ENCODE measurements around the gene DGCR8.
A peak's percentile ranks its signal among the peaks of the same experiment; 100 is the strongest.

DGCR8 gene

DNA sequence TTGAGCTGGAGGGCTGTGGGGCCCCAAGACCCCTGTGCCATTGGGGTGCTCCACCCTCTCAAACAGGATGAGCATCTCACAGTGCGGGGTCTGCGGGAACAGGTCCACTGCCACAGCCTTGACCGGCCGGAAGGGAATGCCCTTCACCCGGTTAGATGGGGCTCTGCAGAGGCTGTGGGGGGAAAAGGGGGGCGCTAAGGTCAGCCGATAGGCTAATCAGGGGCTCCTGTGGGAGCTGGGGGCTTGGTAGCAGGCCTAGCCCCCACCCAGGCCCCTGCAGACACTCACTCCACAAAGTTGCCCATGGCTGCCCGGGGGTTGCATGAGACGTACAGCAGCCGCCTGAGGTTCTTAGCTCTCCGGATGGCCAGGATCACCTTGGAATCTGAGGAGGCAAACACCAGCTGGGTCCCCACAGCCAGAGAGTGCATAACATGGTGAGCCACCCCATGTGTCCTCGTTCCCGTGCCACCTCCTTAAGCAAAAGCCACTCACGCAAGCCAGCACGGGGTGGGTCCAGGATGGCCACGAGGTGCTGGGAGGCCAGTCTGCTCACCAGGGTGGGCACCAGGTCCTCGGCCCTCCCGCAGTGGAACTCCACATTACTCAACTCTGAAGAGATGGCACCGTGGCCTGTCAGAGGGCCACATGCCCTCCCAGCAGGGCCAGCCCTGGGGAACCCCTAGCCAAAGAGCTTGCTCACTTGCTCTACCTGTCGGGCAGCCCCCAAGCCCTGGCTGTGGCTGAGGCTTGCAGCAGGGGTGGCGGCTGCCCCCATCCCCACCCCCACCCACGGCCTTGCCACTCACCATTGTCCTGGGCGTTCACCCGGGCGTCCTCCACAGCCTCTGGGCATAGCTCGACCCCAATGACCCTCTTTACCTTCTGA lies 32.8 kb downstream of the DGCR8 start:
- DNase-seq = no peak

DNA sequence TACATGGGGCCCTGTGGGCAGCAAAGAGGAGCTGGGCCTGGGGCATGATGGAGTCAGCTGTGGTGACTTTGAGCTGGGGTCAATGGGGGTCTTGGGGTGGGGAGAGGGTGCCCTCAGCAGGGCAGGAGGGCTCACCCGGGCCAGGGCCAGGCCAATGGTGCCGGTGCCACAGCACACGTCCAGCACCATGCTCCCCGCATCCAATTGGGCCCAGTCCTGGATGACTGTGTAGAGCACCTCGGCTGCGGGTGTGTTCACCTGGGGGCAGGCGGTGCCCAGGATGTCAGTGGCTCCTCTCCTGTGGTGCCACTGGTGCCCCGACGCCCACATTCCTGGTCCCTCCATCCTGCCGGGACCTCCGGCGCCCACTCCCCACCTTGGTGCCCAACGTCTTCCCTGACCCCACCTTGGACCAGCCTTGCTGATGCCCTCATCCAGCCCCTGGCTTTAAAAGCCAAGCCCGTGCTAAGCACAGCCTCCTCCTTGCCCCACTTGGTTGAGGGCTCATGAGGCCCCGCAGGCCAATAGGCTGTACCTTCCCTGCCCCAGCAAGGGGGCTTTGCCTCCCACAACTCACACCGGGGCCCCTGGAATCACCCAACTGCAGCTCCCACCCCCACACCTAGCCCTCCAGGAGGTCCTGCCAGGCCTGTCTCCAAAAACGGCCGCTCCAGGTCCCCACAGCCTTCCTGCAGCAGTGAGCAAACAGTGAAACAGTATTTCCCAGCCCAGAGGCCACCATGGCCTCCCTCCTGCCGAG lies 33.7 kb downstream of the DGCR8 start:
- DNase-seq = no peak

DNA sequence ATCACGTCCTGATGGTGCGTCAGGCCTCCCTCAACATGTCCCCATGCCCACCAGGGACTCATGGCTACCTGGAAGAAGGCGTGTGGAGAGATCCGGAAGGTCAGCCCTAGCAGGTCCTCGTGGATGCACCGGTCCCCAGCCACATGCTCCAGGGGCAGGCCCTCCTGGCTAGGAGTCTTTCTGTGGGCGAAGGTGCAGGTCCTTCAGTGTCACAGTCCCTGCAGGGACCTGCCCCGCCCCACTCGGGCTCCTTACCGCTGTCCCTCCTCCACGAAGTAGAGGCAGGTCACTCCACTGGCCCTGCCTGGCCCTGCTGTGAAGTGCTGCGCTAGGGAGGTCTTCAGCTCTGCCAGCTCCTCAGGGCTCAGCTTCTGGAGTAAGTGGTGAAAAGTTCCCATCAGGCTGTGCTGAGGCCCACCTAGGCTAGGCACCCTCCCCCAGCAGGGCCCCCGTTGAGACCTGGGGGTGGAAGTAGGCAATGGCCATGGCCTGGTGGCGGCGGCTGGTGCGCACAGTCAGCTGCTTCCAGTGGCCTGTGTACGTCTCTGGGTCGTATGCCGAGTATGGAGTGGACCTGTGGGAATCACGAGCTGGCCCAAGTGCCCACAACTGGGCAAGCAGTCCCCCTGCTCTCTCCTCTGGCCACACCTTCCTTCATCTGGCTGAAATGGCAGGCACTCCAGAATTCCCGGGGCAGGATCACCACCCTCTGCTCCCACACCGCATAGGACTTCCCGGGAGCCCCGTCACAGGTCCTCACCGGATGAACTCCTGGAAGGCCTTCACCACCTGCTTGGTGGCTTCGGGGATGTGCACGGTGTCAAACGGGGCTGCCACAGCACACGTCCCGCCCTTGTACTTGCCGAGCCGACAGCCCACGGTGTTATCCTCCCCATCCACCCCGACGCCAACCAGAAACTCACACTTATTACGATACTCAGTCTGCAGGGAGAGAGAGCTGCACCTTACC lies 34.8 kb downstream of the DGCR8 start:
- DNase-seq = no peak

- DNase-seq = no peak
These were observed 35.8 kb downstream of the DGCR8 start, which contains the start of gene RANBP1 for GRCh38 chr22:20115691-20116375. Gene RANBP1, plus strand, starts transcription at chr22:20116104. Its CDS starts 81 bp downstream, at chr22:20116185.

GRCh38 chr22:20116376-20116950 lies 36.4 kb downstream of the DGCR8 start:
- DNase-seq = no peak

GRCh38 chr22:20116951-20117632 lies 37.1 kb downstream of the DGCR8 start, which contains the start of gene TRMT2A:
Gene TRMT2A, minus strand, starts transcription at chr22:20117226. Its CDS starts 320 bp downstream, at chr22:20116906.
- DNase-seq = peak; percentile 97

- DNase-seq = no peak
These were observed 37.7 kb downstream of the DGCR8 start for GRCh38 chr22:20117633-20118299.

DNA sequence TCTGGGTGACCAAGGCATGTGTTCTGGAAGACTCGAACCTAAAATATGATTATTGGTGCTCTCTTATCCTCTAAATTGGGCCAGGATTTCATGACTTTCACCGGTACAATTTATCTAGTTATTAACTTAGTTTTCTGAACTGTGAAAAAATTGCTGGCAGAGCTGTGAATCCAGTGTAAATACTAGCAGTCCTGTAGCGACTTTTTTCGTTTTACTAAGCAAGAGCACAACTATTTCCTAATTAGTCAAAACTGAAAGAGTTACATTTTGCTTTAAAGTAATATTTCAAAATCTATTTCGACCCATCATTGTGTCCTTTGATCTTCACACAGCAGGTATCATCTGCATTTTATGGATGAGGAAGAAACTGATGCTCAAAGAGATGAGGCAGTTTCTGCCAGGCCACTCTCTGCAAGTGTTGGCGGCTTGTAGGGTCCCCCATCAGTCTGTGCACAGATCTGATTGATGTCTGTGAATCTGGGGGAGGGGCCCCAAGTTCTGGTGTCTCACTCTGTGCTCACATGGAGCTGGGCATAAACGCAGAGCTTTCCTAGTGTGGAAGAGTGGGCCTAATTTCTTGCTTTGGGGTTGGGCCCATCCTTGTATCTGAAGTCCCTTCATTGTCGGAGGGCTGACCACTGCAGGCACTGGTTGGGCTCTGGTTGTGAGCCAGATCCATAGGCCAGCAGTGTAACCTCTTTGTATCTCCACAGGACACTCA lies 38.4 kb downstream of the DGCR8 start:
- DNase-seq = no peak

DNA sequence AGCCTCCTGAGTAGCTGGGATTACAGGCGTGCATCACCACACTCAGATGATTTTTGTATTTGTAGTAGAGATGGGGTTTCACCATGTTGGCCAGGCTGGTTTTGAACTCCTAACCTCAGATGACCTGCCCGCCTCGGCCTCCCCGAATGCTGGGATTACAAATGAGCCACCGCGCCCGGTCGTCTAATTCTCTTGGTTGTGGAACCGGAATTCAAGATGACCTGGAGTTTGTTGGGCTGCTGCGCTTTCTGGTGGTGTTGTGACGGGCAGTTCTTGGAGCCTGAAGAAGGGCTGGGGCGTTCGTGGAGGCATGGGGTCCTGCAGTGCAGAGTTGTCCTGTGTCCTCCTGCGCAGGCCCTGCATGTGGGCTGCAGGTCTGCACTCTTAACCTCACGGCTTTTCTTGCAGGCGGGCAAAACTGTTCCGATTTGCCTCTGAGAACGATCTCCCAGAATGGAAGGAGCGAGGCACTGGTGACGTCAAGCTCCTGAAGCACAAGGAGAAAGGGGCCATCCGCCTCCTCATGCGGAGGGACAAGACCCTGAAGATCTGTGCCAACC lies 41.9 kb downstream of the DGCR8 start:
- no peak for DNase-seq

GRCh38 chr22:20123366-20124082 lies 43.5 kb downstream of the DGCR8 start:
- DNase-seq = no peak

DNA sequence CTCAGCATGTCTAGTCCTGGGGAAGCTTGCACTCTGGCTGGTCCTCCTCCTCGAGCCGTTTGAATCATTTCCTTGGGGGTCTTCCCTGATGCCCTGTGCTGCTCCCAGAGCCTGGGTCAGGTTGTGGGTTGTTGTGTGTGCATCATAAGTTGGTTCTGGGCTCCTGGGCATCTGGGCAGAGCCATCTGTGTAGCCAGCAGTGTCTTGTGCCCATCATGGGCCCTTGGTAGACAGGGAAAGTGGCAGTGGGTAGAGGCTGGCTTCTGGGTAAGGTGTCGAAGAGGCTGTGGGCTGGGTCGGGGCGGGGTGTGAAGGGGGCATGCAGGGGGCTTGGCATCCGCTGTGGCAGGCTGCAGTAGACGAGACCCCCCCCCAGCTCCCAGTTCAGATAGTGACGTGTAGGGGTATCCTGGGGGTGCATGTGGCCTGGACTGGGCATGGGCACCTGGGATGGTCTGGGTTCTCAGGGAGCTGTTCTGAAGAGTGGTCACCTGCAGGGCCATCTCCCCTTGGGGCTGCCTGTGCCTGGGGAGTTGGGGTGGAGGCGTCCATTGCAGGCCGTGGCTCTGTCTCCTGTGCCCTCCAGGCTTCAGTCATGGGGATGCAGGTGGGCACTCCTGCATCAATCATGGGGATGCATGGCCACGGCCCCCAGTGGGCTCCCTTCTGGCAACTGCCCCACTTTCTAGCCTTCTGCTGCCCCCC lies 44.2 kb downstream of the DGCR8 start:
- DNase-seq = no peak

GRCh38 chr22:20125201-20126174 lies 45.4 kb downstream of the DGCR8 start:
- no peak for DNase-seq

DNA sequence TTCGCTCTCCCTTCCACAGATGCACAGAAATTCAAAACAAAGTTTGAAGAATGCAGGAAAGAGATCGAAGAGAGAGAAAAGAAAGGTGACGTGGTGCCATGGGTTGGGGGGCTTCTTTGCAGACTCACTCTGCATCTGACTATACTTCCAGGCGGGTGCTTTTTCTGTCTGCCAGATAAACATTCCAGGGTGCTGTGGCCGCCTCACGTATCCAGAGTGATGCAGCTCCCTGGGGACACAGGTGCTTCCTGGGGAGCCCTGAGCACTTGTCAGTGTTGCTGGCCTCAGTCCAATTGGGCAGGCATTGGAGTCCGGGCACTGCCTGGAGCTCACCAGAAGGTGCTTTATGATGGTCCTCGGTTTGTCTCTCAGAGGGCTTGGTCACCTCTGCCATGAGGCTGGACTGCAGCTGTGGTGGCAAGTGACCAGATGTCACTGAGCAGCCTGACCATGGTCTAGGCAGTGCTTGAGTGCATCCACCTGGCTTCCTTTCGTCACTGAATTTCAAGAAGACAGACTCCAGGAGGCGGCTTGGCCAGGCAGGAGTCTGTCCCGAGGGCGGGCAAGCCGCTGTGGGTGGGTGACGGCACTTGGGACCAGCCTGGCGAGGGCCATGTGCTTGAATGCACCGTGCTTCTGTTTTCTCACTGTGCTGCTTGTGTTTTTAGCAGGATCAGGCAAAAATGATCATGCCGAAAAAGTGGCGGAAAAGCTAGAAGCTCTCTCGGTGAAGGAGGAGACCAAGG lies 46.4 kb downstream of the DGCR8 start:
- no peak for DNase-seq

- no peak for DNase-seq
These were observed 47.4 kb downstream of the DGCR8 start for GRCh38 chr22:20127318-20127868.

DNA sequence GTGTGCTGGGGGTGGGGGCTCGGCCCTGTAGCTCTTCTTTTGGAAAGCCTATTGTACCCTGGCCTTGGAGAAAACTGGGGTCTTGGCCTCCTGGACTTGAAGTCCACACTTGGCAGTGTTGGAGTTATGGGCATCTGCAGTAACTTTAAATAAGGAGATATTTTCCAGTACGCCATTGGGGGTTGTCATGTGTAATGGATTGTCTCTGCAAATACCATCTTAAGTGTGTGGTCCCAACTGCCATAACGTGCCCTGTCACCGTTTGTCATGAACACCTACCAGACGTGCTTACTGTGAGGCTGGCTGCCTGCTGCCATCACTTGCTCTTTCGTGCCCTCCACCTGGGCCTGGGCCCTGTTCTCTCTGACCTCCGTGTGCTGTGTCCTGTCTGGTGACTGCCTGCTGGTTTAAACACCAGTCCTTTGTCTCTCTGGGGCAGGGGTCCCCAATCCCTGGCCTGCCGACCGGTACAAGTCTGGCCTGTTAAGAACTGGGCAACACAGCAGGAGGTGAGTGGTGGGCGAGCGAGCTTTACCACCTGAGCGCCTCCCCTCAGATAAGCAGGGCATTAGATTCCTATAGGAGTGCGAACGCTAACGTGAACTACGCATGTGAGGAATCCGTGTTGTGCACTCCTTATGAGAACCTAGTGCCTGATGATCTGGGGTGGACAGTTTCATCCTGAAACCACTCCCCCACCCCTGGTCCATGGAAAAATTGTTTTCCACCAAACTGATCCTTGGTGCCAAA lies 48.0 kb downstream of the DGCR8 start:
- no peak for DNase-seq
